ENCODE results near the gene SUZ12. TPM values are rescaled to one million over a fixed set of nuclear protein-coding genes. Genes with fewer than 3 reads are reported as not detected.
"Not testable (repeated sequence)": the region's sequence is repeated elsewhere in the genome, so short reads cannot be mapped to it uniquely, and the experiment has no call there.

SUZ12 gene
- total and polyA plus RNA-seq, 2 donors from 2014 or later = 10.2 to 23.5 TPM

GRCh38 chr17:31967648-31968047, 30.8 kb downstream of the SUZ12 start:
- Histone ChIP-seq H3K4me3 (ENCODE audit: low read length in 3 of 3) (no peak overlapping the region), H3K27ac (ENCODE audit: low read depth in 2 of 2, low read length in 2 of 2) (no peak overlapping the region), H3K27me3 (ENCODE audit: control insufficient read depth, insufficient read depth, low read length) (no peaks in the 10 kb centered on the region), H3K9ac (ENCODE audit: low read length in 3 of 3) (no peak overlapping the region), H3K9me3 (ENCODE audit: control insufficient read depth in 2 of 3, insufficient read depth in 1 of 3, low read length in 3 of 3) (no peaks in the 10 kb centered on the region), H3K36me3 (ENCODE audit: control insufficient read depth in 2 of 3, insufficient read depth in 3 of 3, low read length in 3 of 3) (no peaks in the 10 kb centered on the region), H3K4me1 (ENCODE audit: control insufficient read depth in 2 of 3, insufficient read depth in 2 of 3, low read depth in 1 of 3, low read length in 3 of 3) (no peaks in the 10 kb centered on the region)
- intact Hi-C loops (cut with DNase I) = no loop called here
- FAIRE-seq (no peak), DNase-seq (no peak)
- TF ChIP-seq CTCF (IDR thresholded peaks at IDR 0.05; ENCODE audit: borderline replicate concordance, extremely low read depth, insufficient read depth) = no peak

DNA sequence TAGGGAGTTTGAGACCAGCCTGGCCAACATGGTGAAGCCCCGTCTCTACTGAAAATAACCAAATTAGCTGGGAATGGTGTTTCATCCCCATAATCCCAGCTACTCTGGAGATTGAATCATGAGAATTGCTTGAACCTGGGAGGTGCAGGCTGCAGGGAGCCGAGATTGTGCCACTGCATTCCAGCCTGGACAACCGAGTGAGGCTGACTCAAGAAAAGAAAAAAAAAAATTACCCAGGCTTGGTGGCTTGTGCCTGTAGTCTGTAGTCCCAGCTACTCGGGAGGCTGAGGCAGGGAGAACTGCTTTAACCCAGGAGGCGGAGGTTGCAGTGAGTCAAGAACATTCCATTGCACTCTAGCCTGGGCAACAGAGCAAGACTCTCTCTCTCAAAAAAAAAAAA, 33.6 kb downstream of the SUZ12 start:
- H3K9me3 ChIP-seq (ENCODE audit: control insufficient read depth in 2 of 3, insufficient read depth in 1 of 3, low read length in 3 of 3); intact Hi-C loops (cut with DNase I); H3K36me3 ChIP-seq (ENCODE audit: control insufficient read depth in 2 of 3, insufficient read depth in 3 of 3, low read length in 3 of 3); H3K4me3 ChIP-seq (ENCODE audit: low read length in 3 of 3); H3K27ac ChIP-seq (ENCODE audit: low read depth in 2 of 2, low read length in 2 of 2); H3K4me1 ChIP-seq (ENCODE audit: control insufficient read depth in 2 of 3, insufficient read depth in 2 of 3, low read depth in 1 of 3, low read length in 3 of 3); H3K27me3 ChIP-seq (ENCODE audit: control insufficient read depth, insufficient read depth, low read length); DNase-seq; FAIRE-seq; H3K9ac ChIP-seq (ENCODE audit: low read length in 3 of 3): not testable (repeated sequence)

DNA sequence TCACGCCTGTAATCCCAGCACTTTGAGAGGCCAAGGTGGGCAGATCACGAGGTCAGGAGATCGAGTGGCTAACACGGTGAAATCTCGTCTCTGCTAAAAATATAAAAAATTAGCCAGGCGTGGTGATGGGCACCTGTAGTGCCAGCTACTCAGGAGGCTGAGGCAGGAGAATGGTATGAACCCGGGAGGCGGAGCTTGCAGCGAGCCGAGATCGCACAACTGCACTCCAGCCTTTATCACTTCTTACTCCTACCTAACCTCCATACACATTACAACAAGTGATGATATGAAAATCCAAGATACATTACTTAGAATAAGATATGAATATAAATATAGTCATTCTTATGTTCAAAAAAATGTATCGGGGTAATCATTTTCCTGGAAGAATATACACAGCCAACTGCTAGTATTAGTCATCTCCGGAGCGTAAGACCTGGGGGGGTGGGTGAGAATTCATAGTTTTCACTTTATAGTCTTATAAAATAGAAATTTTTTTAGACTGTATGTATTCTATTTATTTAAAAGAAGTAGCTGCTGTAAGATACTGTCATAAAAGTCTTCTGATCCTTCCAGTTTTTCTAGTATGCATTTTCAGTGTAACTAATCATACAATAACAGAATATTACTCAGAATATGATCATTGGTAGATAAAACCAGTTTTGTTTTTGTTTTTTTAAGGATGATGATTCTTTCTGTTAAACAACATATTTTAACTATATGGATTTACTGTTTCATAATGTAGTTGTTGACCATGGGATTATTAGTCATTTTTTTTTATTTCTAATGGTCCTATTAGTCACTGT, 37.7 kb downstream of the SUZ12 start:
- H3K4me3 ChIP-seq (ENCODE audit: low read length in 3 of 3); H3K4me1 ChIP-seq (ENCODE audit: control insufficient read depth in 2 of 3, insufficient read depth in 2 of 3, low read depth in 1 of 3, low read length in 3 of 3); H3K27me3 ChIP-seq (ENCODE audit: control insufficient read depth, insufficient read depth, low read length); H3K36me3 ChIP-seq (ENCODE audit: control insufficient read depth in 2 of 3, insufficient read depth in 3 of 3, low read length in 3 of 3); H3K27ac ChIP-seq (ENCODE audit: low read depth in 2 of 2, low read length in 2 of 2); H3K9ac ChIP-seq (ENCODE audit: low read length in 3 of 3); DNase-seq; intact Hi-C loops (cut with DNase I); H3K9me3 ChIP-seq (ENCODE audit: control insufficient read depth in 2 of 3, insufficient read depth in 1 of 3, low read length in 3 of 3): not testable (repeated sequence)
- peak; percentile 46 for FAIRE-seq

- H3K4me1 ChIP-seq (ENCODE audit: control insufficient read depth in 2 of 3, insufficient read depth in 2 of 3, low read depth in 1 of 3, low read length in 3 of 3); DNase-seq; H3K27me3 ChIP-seq (ENCODE audit: control insufficient read depth, insufficient read depth, low read length); H3K4me3 ChIP-seq (ENCODE audit: low read length in 3 of 3); FAIRE-seq; H3K9ac ChIP-seq (ENCODE audit: low read length in 3 of 3); intact Hi-C loops (cut with DNase I); H3K36me3 ChIP-seq (ENCODE audit: control insufficient read depth in 2 of 3, insufficient read depth in 3 of 3, low read length in 3 of 3); H3K9me3 ChIP-seq (ENCODE audit: control insufficient read depth in 2 of 3, insufficient read depth in 1 of 3, low read length in 3 of 3); H3K27ac ChIP-seq (ENCODE audit: low read depth in 2 of 2, low read length in 2 of 2): not testable (repeated sequence)
Observed at GRCh38 chr17:31975391-31975790, 38.6 kb downstream of the SUZ12 start.

GRCh38 chr17:31991821-31992220, 55.0 kb downstream of the SUZ12 start:
- H3K9me3 ChIP-seq (ENCODE audit: control insufficient read depth in 2 of 3, insufficient read depth in 1 of 3, low read length in 3 of 3); H3K4me3 ChIP-seq (ENCODE audit: low read length in 3 of 3); H3K27me3 ChIP-seq (ENCODE audit: control insufficient read depth, insufficient read depth, low read length); intact Hi-C loops (cut with DNase I); H3K27ac ChIP-seq (ENCODE audit: low read depth in 2 of 2, low read length in 2 of 2); H3K9ac ChIP-seq (ENCODE audit: low read length in 3 of 3); DNase-seq; FAIRE-seq; H3K4me1 ChIP-seq (ENCODE audit: control insufficient read depth in 2 of 3, insufficient read depth in 2 of 3, low read depth in 1 of 3, low read length in 3 of 3): not testable (repeated sequence)
- H3K36me3 ChIP-seq (ENCODE audit: control insufficient read depth in 2 of 3, insufficient read depth in 3 of 3, low read length in 3 of 3) = peaks cover 9 to 14% (median 12%) of the 10 kb centered on the region in 3 donors
